CD1c-positive myeloid dendritic cell (primary cell): ENCODE data around the gene SPNS2.
A peak's percentile ranks its signal among the peaks of the same experiment; 100 is the strongest.

Experiments used
- DNase-seq: peaks from one replicate; pipeline ENCODE4 v3.0.0-alpha.2; 2016; ENCODE audit errors: extremely low spot score

SPNS2 gene

DNA sequence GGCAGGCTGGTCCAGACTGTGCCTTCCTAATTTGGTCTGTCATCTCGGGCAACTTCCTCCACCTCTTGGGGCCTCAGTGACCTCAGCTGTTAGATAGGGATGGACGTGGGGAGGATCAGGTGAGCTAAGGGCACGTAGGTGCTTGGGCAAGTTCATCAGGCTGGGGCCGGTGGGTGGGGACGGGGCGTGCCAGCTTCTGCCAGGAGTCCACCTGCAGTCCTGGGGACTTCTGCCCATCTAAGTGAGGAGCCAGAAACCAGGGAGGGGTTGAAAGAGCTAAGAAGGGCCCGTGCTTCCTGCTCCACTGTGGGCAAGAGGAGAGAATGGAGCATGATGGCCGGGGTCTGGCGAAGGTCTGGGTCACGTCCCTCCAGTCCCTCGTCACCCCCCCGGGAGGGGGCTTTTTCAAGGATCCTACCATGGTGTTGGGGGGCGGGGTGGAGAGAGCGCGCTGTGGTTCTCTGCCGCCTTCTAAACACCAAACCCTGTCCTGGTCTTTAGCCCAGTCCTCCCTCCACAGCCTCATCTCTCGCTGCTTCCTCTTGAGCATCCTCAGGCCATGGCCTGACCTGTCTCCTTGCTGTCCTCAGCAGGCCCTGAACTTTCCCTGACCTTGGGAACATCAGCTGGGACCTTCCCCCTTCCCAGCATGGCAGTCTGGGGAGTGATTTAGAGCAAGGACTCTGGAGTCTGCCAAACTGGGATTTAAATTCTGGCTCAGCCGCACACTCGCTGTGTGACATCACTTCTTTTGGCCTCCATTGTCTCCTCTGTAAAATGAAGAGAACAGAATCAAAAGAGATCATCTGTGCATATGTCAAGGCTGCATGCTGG, 21.6 kb downstream of the SPNS2 start:
- DNase-seq = no peak

GRCh38 chr17:4520894-4521600, 22.4 kb downstream of the SPNS2 start:
- DNase-seq = no peak

DNA sequence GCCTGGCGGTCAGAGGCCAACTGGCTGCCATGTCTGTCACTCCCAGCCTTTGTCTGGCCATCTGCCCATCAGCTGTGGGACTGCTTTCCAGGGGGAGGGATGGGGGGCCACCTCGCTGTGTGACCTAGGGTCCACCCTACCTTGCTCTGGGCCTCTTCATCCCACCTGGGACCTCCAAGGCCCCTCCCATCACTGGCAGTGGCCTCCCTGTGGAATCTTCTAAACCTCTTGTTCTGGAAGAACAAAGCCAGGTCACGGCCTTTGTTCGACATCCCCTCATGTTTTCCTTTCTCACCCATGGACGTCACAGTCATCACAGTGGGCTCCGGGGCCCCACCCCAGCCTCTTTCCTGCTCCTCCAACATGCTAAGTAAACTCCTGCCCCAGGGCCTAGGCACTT, 24.0 kb downstream of the SPNS2 start:
- DNase-seq = no peak

- no peak for DNase-seq
Observed at GRCh38 chr17:4523946-4524345, 25.3 kb downstream of the SPNS2 start.

- peak; percentile 45 for DNase-seq
Observed at GRCh38 chr17:4525691-4526397, 27.2 kb downstream of the SPNS2 start.

DNA sequence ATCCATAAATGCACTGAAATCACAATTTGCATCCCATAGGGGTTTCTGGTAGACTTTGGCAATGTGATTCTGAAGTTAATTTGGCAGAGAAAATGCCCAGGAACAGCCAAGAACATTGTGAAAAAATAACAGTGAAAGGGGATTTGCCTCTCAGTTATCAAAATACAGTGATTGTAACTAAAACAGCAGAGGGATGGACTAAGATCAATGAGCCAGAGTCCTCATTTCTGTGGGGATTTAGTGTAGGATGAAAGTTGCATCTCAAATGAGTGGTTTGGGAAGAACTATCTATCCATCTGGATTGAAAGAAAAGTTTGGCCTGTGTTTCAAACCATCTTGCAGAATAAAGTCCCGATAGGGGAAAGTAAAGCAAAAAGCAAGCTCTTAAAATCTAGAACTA, 28.5 kb downstream of the SPNS2 start:
- no peak for DNase-seq

DNA sequence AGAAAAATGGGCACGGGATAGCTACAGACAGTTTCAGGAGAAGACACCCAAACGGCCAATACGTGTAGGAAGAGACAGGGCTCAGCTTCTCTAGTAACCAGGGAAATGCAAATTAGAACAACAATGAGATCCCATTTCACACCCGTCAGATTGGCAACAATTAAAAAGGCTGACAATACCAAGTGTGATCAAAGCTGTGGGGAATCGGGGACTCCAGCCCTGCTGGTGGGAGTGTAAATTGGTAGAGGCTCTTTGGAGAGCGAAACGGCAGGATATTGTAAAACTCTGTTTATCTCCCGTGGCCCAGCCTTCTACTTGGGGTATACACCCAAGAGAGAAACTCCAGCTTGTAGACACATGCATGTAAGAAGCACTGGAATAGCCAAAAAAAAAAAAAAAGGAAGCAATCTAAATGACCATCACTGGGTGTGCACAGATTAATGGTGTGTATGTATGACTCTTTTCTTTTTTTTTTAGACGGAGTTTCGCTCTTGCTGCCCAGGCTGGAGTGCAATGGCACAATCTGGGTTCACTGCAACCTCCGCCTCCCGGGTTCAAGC, 29.0 kb downstream of the SPNS2 start:
- DNase-seq = no peak

DNA sequence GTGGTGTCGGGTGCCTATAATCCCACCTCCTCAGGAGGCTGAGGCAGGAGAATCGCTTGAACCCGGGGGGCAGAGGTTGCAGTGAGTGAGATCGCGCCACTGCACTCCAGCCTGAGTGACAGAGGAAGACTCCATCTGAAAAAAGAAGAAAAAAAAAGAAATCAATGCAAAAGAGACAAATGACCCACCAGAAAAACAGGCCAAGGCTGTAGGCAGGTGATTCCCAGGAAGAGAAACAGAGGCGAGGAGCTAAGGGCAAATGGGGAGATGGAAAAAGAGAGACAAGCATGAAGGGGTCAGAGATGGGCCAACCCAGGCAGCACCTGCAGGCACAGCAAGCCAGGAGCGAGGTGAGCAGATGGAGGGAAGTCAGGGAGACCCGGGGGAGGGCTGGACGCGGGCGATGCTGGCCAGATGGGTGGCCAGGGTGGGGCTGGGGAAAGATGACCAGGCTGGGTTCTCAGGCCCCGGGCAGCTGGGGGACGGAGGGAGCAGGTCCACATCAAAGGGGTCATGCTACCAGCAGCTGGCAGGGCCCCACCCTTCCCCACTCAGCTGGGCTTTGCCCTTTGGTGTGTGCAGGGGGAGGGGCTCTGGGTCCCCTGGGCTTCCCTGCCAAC, 31.0 kb downstream of the SPNS2 start:
- no peak for DNase-seq

- DNase-seq = no peak
Observed at GRCh38 chr17:4530799-4531730, 32.4 kb downstream of the SPNS2 start.

DNA sequence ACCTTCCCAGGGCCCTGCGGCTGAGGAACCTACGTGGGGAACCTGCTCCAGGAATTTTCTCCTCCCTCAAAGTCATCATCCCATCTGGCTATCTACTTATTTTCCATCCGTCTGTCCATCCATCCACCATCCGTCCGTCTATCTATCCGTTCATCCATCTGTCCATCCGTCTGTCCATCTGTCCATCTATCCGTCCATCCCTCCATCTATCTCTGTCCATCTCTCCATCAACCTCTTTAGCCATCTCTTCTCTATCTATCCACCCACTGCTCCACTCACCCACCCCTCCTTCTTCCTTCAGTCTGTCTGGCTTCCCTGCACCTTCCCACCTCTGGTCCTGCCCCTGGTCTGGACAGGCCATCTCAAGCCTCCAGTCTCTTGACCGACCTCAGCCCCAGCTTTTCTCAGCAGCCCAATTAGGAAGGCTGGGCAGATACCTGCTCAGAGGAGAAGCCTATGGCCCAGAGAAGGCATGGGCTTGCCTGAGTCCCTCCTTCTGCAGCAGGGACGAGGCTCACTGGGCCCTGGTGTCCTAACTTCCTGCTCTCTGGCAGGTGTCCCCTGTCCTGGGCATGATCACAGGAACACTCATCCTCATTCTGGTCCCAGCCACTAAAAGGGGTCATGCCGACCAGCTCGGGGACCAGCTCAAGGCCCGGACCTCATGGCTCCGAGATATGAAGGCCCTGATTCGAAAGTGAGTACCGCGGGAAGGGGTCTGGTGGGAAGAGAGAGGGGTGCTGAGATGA, 33.5 kb downstream of the SPNS2 start:
- DNase-seq = no peak

DNA sequence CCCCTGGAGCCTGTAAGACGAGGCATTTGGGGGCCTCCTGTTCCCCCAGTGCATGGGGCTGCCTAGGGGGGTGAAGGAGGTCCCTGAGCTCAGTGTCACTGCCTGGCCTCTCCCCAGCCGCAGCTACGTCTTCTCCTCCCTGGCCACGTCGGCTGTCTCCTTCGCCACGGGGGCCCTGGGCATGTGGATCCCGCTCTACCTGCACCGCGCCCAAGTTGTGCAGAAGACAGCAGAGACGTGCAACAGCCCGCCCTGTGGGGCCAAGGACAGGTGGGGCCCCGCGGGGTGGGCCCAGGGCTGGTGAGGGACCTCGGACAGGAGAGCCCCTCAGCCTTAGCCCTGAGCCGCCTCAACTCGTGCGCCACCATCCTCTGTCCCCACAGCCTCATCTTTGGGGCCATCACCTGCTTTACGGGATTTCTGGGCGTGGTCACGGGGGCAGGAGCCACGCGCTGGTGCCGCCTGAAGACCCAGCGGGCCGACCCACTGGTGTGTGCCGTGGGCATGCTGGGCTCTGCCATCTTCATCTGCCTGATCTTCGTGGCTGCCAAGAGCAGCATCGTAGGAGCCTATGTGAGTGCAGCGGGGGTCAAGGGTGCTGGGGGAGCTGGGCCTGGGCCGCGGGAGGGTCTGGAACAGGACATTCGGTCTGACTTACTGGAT, 34.3 kb downstream of the SPNS2 start:
- DNase-seq = no peak

DNA sequence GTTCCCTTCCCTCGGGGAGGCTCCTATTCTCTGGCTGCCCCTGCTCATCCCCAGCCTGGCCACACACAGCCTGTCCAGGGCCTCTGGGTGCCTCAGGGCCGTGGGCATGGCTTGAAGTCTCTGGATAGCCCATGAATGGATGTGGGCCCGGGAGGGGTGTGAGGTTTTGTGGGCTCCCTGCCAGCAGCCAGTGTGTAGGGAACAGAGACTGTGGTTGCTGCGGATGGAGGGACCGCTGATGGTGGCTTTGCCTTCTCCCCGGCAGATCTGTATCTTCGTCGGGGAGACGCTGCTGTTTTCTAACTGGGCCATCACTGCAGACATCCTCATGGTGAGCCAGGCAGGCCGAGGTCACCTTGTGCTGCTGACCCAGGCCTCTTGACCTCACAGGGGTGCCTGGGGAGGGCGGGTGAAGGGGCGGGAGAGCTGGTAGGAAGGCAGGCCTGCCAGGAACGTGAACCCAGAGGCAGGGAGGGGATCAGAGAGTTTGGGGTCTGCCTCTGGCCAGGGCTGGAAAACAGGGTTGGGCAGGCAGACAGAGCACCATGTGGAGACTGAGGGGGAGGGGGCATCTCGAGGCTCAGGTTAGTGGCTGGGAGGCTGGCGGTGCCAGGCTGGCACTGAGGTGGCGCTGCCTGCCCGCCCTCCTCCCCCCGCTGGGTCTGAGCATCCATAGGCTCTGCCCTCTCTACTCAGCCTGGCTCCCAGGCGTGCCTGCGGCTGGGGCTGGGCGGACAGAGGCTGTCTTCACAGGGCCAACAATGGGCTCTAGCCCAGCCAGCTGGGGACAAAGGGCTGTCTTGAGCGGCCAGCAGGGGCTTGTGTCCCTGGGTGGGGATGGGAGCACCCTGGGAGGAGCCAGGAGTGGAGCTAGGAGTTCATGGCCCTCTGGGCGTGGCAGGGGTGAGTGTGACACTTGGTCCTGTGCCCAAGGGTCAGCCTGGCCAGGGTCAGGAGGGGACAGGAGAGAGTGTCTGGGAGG, 35.1 kb downstream of the SPNS2 start:
- no peak for DNase-seq

- no peak for DNase-seq
Observed at GRCh38 chr17:4534515-4534914, 35.8 kb downstream of the SPNS2 start.

DNA sequence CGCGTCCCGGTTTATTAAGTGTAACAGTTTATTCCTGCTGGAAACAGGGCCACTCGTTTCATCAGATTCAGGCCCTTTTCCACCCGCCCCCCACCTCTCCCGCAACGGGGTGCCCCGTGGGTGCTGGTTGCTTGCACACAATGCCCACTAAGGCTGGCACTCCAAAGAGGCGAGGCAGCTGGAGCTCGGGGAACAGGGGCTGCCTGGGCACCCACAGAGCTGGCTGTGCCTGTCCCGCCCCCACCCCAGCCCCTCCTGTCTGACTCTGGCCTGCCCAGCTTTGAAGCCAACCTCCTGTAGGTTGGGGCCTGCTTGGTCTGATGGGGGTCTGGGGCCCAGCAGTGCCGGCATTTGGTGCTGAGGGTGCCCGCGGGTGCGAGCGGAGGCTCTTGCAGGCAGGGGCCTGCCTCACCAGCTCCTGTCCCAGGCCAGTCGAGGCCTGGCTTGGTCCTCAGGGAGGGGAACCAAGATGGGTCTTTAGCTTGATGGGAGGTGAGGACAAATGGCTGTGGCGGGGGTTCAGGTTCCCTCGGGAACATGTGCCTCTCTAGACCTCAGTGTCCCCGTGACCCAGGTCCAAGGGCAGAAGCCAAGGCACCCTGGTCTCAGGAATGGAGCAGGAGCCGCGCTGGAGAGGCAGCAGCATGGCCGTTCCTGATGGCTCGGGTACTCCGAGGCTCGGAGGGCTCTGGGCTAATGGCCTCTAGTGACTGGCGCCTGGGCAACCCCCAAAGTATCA, 36.4 kb downstream of the SPNS2 start:
- no peak for DNase-seq

DNA sequence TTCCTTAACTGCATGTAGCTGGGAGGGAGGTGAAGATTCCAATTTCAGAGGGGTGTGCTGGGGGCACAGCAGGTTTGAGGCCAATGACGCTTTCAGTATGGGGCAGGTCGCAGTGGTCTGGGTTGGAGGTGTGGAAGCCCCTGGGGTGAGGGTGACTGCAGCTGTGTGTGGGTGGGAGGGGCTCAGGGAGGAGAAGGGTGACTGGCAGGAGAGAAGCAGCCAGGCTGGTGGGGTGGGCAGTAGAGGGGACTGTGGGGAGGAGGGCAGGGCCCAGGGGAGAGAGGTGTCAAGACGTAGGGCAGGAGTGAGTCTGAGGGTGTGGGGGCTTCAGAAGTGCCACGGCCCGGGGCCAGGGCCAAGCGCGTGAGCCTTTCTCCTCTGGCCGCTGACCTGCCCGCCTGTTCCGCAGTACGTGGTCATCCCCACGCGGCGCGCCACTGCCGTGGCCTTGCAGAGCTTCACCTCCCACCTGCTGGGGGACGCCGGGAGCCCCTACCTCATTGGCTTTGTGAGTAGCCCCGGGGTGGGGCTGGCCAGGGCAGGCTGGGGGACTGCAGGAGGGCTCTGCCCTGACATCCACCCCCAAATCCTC, 37.1 kb downstream of the SPNS2 start:
- no peak for DNase-seq

- no peak for DNase-seq
Observed at GRCh38 chr17:4536259-4536741, 37.6 kb downstream of the SPNS2 start.
